HG02763 (cell line): ENCODE data around the gene FSTL4.

ENCODE experiments used
- ATAC-seq: cut with Tn5 transposase; IDR thresholded peaks from one replicate; pipeline ENCODE4 v1.9.1; 2021; ENCODE audit warnings: mild to moderate bottlenecking, moderate library complexity; ENCODE audit not compliant: unreplicated experiment

FSTL4 gene

DNA sequence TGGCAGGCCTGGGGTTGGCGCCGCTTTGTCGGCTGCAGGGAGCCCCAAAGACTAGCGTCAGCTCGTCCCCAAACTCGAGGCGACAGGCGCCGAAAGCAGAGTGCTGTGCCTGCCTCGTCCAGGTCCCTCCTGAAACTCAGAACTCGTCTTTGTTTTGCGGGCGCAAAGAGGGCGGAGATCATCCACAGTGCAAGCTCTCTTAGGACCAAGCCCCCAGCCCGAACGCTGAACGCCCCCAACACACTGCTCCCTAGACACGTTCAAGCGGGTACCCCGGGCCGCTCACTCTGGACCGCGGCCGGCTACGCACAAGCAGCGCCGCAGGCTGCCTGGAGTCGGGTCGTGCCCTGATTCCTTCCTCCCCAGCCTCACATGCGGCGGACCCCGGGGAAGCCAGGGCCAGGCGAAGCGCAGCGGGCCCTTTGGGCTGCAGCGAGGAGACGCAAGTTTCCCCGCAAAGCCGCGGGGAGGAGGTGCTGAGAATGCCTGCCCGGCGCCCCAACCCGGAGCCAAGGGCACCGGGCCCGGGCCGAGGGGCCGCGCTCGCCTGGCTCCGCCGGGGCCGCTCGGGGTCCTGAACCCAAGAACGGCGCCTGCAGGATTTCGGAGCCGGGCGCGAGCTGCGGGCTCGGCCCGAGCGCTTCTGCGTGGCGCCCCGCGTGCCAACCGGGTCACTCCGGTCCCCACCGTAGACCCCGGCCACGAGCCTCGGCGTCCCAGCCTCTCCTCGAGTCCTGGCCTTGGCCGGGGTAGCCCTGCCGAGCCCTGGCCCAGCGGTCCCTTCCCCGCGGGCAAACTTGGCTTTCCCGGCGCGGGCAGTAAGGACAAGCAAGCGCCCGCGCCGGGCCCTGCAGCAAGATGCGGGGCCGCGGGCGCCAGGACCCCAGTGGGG is 738 bp downstream of the FSTL4 start:
- ATAC-seq, result no peak

DNA sequence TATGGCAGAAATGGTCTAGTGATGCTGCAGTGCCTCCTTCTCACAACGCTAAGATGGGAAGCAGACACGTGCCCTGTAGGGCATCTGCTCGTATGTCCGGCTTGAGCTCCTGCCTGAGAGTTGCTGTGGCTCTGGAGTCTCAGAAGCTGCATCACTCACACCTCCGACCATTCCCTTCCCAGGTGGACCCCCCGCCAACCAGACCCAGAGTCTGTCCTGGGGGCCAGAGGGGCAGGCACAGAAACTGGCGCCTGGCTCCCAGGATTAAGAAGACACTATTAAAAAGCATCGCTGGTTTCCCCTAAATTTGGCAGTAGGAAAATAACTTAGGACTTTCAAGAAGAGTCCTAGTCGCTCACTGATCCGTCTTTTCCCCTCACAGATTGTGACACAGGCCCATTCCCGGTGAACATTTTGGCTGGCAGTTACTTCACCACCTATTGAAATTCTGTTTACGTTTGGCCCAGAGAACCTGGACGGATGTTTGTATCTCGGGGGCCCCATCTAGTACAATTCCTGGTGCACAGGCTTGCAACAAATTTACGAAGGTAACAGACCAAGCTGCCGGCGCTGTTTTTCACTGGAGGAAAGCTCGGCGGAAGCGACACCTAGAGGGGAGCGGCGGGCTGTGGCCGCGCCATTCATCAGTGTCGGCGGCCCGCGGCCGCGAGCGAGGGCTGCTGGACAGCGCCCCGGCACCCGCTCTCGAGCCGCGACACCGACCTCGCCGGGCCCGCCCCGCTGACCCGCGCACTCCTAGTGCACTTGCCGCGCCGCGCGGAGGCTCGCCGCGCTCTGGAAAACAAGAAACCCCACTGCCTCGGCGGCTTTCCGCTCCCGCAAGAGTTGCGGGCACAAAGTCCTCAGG is 1.6 kb downstream of the FSTL4 start:
- ATAC-seq, result no peak

DNA sequence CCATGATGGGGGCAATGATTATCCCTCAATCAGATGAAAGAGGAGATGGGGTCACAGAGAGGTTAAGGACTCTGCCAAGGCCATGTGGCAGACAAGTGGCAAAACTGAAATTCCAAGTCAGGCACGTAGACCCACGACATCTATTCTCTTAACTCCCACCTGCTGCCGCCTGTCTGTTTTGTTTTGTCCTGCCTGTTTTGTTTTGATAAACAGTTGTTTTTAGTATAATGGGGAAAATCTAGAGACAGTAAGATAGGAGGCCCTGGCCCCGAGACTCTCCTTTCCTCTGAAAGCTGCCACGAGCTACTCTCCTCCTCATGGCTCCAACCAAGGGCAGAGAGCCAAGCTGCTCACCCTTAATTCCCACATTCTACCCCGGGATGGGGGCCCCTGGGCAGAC is 4.9 kb downstream of the FSTL4 start:
- no peak for ATAC-seq

DNA sequence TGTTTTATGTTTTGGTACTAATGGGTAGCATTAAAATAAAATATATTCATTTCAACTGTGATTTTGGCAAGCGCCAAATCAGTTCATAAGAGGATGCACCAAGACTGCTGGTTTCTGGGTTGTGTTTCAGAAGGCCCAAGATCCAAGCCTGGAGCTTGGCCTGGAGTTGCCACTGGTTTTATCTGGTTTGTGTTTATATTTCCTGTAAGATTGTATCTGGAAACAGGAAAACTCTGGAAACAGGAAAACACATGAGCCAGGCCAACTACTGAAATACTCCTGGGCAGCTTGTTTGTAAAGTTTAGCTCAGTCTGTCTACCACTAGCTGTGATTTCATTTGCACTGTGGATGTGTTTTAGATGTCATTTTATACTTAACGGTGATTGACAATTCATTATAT is 5.5 kb downstream of the FSTL4 start:
- ATAC-seq, result no peak

DNA sequence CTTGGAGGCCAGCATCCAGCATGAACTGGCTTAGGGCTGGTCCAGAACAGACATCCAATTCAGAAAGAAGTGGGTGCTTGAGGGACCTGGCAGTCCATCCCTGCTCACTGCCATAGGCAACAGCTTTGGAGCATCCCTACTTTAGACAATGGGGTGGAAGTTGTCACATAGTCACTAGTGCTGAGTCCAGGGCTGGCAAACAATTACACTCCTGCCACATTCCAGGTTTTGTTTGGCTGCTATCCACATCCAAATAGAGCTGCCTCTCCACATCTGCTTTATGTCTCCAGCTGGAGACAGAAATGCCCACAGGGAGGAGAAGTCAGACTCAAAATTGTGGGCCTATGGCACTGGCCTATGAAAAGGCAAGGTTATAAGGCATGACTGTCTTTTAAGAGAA is 7.0 kb downstream of the FSTL4 start:
- ATAC-seq, result no peak

DNA sequence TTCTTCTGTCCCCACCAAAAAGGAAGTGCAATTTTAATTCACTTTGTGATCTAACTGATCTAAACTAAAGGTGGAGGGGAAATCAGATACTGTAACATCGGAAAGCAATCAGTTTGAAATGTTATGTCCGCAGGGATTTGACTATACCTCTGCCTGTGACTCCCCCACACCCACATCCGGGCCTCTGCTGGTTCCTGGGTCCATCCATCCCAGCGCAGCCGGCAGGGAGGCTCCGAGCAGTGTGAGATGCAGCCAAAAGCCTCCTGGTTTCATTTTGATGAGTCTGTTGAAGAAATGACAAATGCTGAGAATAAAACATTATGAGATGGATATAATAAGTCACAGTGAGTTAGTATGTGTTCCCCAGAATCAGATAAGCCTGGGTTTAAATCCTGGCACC is 8.6 kb downstream of the FSTL4 start:
- ATAC-seq, result no peak

DNA sequence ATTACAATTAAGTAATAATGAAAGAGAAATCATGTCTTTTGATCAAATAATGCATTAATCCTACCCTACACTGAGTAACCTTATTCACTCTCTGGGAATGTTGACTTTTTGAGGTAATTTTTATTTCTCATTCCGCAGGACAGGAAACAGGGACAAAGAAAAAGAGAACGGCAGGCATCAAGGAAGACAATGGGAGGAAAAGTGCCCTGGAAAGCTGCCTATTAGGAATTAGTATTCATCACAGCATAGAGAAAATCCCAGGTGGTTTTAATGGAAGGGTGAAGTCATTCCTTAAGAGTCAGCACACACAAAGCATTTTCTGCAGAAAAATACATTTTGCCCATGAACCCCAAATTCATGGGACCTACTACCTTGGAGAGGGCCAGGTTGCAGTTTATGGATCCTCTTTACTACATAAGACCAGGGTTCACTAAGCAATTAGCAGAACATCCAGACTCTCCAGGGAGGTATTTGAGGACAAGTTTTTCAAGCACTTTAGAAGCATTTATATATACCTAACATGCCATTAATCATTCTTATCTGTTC is 9.4 kb downstream of the FSTL4 start:
- ATAC-seq, result no peak

DNA sequence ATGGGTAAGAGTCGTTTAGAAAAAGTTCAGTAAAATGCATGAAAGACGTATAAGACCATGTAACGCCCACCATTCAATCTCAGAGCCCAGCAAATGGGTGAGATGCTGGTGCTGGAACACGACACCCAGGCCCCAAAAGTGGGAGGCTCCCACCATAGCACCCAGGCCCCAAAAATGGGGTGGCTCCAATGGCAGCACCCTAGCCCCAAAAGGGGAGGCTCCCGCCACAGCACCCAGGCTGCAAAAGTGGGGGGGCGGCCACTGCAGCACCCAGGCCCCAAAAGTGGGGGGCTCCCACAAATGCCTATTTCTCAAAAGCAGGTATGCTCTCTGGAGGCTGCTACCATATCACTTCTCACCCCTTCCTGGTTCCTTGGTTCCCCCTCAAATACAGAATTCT is 12.7 kb downstream of the FSTL4 start:
- ATAC-seq, result no peak

DNA sequence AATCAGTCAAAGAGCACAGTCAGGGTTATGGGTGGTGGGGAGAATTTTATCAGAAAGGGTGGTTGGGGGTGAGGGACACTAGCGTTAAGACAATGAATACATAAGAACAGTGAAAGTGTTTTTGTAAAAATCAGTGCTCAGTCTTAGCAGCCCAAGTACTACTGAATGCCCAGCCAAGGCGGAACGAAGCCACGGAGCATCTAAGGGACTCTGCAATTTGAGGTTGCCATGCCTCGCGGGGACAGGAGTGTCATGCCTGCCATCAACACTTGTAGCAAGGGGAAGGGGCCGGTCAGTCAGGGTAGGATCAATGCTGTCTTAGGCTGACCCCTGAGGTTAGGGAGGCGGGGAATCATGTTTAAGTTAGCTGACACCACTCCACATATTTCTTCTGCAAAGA is 13.3 kb downstream of the FSTL4 start:
- ATAC-seq, result no peak

DNA sequence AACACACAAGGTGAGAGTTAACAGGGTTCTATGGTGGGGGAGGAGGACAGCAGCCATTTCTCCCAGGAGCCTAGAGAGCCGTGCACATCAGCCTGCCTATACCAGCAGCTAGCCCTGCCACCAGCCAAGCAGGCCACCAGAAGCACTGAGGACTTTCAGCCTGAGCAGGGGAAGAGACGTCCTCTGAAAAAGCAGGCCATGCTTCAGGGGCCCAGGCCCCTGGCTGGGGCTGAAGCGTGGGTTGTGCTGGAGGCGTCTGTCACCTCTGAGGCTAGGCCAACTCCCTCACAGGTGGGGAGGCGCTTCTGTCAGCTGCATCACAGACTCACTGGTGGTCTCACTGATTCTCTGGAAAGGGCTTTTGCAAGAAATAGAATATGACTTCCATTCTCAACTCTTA is 16.3 kb downstream of the FSTL4 start:
- no peak for ATAC-seq

DNA sequence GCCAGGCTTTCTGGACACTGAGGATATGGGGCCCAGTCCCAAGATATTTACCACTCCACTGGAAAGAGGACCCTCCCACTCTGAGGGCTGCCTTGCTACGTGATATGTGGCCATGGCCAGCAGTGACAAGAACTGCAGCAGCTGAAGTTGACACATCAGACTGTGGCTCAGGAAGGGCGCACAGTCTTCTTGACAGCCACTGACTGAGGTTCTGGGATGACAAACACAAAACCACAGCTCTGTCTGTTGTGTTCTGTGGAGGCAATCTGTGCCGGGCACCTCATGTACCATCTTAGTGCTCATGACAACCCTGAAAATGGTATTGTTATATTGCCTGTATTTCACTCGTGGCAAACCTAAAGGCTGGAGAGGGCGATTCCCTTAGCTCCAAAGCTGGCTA is 16.9 kb downstream of the FSTL4 start:
- no peak for ATAC-seq

DNA sequence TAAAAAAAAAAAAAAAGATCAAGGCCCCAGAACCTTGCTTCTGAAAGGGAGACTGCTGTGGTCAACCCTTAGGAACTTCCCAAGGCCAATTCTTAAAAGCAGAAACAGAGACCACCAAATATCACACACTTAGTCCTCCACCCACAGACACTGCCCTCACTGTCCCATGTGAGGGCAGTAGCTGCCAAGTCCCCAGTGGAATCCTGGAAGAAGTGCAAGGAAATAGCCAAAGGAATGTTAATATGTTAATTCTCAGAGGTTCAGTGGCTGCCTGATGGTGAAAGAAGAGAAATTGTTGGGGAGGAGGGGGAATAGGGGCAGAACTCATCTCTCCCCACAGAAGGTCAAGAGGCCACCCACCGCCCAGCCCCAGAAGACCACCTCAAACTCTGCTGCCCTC is 23.1 kb downstream of the FSTL4 start:
- ATAC-seq, result no peak

DNA sequence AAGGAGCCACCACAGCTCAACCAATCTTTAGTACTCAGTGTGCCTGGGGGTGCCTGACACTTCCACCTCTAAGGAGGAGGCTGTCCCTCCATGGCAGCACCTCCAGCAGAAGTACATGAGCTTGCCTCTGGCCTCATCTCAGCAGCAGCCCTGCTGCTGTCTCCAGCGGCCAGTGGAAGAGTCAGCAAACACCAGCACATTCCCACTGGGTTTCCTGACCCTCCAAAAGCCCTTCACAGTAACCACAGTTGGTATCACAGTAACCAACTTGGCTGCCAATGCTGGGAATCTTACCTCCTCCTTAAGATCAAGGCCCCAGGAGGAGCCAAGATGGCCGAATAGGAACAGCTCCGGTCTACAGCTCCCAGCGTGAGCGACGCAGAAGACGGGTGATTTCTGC is 29.4 kb downstream of the FSTL4 start:
- ATAC-seq, result no peak

DNA sequence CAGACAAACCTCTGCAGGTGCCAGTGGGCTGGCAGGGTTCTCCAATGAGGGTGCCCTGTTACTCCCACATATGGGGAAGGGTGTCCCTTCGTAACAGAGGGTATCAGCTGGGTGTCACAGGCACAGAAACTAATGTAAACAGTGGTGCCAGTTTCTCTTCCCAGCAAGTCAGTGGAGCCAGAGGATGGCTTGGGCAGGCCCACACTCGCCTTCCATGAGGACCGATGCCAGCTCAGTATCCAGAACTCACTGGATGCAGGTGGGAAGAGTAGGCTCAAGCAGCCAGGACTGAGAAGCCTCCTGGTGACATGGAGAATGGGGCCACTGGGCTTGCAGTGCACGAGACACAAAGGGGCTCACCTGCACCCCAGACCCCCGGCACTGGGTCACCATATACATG is 30.4 kb downstream of the FSTL4 start:
- no peak for ATAC-seq

DNA sequence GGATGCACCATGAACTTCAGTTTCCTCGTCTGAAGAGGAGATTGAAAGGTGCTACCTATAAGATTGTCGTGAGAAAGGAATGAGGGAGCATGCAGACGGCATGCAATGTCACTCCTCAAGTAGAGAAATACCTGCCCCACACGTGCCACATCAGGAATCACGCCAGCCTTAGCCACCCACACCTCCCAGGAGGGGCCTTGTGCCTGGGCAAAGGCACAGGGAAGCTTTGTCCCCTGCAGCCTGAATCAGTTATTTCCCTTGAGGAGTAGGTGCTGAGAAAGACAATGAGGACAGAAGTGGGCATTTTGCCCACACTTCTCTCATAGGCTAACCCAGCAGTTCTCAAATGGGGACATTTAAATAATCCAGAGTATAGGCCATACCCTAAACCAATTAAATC is 31.0 kb downstream of the FSTL4 start:
- ATAC-seq, result no peak

DNA sequence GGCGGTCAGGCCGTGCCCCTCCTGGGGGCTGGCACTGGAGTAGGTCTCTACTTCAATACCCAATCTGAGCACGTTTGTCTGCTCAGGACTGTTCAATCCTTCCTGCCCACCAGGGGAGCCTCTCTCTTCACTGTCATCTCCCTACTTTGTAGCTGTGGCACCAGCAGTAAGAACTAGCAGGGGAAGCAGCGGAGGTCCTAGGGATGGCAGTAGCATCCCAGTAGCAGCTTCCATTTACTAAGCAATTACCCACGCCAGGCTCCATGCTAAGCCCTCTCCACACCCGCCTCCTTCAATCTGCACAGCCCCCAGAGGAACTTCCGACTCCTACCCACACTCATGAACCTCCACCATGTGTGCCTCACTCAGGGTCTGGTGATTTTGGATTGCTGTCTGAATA is 31.7 kb downstream of the FSTL4 start:
- no peak for ATAC-seq

DNA sequence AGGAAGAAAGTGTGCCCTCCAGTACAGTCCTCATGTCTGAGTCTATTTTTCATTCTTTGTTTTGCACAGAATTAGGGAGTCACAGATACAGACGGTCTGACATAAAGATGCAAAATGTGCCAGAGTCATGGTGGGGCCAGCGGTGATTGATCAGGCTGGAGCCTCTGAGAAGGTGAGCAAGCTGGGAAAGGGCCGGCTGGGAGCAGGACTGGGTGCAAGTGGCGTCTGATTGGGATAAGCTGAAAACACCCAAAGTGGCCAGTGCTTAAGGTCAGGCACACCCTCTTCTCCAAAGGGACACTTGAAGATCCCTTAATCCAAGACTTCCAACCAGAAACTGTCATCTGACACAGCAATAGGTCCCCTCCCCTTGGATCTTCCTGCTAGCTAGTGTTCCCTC is 32.6 kb downstream of the FSTL4 start:
- no peak for ATAC-seq

DNA sequence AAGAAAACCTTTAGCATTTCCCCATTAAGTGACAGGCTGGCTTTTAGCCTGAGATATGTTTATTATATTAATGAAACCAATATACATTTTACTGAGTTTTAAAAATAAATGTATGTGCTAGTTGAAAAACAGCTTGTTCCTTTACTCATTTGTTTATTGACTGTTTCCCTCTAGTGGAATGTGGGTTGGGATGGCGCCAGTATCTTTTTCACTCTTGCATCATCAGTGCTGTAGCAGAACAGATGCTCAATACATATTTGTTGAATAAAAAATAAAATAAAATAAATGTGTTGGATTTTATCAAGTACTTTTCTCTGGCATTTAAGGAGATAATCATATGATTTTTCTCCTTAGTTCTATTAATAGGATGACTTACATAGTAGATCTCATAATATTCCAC is 43.0 kb downstream of the FSTL4 start:
- no peak for ATAC-seq

DNA sequence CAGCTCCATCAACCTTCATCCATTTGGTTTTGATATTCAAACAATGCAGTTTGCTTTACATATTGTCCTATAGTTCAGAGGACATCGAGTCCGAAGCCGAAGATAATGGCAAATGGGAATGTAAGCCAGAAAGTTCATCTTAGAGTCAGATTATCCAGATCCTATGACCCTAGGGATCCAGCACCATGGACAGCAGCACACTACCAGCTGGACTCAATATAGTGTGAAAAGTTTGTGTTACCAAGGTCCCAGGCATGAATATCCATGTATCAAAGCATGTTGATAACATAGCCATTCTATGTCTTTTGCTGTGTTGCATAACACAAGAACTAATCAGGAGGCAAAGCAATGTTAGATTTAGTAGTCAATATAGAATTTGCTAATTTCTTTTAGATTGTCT is 46.3 kb downstream of the FSTL4 start:
- ATAC-seq, result no peak

DNA sequence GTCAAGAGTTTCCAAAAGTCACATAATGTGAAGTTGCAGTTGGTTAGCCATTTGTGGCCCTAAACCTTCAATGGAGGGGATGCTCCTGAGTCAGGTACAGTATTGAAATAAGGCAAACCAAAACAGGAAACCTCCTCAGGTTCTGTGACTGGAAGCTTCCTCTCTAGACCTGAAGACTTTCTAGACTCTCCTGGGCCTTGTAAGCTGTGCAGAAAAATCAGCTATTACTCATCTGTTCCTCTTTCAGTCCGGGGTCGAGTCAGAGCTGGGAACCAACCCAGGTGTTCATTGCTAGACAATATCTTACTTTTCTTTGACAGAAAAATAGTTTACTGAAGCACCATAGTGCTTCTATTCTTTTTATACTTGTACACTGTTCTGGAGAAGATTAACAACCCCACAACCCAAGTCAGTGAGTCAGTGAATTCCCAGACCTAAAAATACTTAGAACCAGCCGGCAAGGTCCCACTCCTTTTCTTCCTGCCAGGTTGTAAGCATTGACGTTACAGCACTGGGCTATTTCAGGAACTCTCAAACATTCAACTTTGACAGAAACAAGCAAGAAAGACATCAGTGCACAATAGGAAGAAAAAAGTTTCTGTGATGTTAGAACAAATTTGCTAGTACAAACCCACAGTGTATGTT is 47.3 kb downstream of the FSTL4 start:
- no peak for ATAC-seq

DNA sequence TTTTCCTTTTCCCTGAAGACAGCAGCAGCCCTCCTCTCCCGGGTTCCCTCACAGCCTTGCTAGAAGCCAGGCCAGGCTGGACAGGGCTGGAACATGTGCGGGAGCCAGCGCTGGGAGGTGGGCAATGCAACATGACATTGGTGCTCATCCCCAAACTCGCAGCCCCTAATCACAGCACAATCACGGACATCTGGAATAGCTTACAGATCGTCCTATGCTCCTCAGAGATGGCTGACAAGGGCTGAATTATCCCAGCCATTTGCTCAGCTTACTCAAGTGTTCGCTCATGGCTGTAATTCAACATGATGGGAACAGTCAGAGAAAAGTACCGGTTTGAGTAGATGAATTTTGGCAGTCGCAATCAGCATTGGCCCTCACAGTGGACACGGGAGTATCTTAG is 49.8 kb downstream of the FSTL4 start:
- no peak for ATAC-seq
